Esophagus squamous epithelium (tissue), 5 donors: ENCODE data around the gene MAD1L1. TPM values are rescaled to one million over a fixed set of nuclear protein-coding genes. Genes with fewer than 3 reads are reported as not detected.

Source experiments
- DNase-seq: peaks from one replicate; lab custom pipeline; 2025; lab: John Stamatoyannopoulos, UW
- H3K27ac ChIP-seq, 4 donors: fragments of 200-600 bp; sonication (generic); one replicate each; pipeline ENCODE4 v1.5.1; 2016 to 2019; ENCODE audit warnings: mild to moderate bottlenecking in 1 of 4
- H3K27me3 ChIP-seq, 4 donors: fragments of 200-600 bp; sonication (generic); 1 replicate in 3 of 4; 2 replicates in 1 of 4; pipeline versions ENCODE4 v1.5.1 to v1.6.0; 2017 to 2021; ENCODE audit warnings: antibody characterized with exemption in 1 of 4
- H3K36me3 ChIP-seq, 3 donors: fragments of 200-600 bp; sonication (generic); one replicate each; pipeline ENCODE4 v1.5.1; 2016 to 2019
- H3K4me1 ChIP-seq, 3 donors: fragments of 200-600 bp; sonication (generic); one replicate each; pipeline ENCODE4 v1.5.1; 2017 to 2019
- H3K4me3 ChIP-seq, 4 donors: fragments of 200-600 bp; sonication (generic); 1 replicate in 3 of 4; 2 replicates in 1 of 4; pipeline ENCODE4 v1.5.1; 2016 to 2019; ENCODE audit warnings: mild to moderate bottlenecking in 2 of 4, moderate library complexity in 1 of 4
- H3K9me3 ChIP-seq, 3 donors: fragments of 200-600 bp; sonication (generic); one replicate each; pipeline ENCODE4 v1.5.1; 2016 to 2019
- CTCF ChIP-seq, 6 experiments: fragments of 450-650 bp in 4 of 6; fragments of 200-600 bp in 2 of 6; sonication (generic) in 2 of 6; IDR thresholded peaks; one replicate each; pipeline ENCODE4 v1.5.1; 2016 to 2019; ENCODE audit warnings: antibody characterized with exemption in 6 of 6, mild to moderate bottlenecking in 4 of 6, moderate library complexity in 4 of 6
- POLR2A ChIP-seq, 4 donors: fragments of 450-650 bp; IDR thresholded peaks; one replicate each; pipeline ENCODE4 v1.6.1; 2017; ENCODE audit warnings: antibody characterized with exemption in 4 of 4, mild to moderate bottlenecking in 4 of 4, moderate library complexity in 3 of 4
- WGBS, 2 donors: methylation state at CpG; one replicate each; pipeline ENCODE4 v1.1.5; 2018; 5-methylcytosine and 5-hydroxymethylcytosine counted together
- intact Hi-C: fragments of 100-400 bp; cut with DNase I; formaldehyde crosslinking; loops from one replicate; pipeline ENCODE4 v1.15.0; 2022
- total RNA-seq, 4 donors: library from RNA; depleted of rRNA; stranded (reverse); fragments of >200 nt; gene quantifications; one replicate each; pipeline ENCODE4 v1.1.0, GENCODE V29; 2016
- donor health status: DM: yes; HTN: yes; CAD: no.

The MAD1L1 gene
- total RNA-seq, 4 donors from 2014 or later: 16.6 to 40.4 (median 30.2) TPM

DNA sequence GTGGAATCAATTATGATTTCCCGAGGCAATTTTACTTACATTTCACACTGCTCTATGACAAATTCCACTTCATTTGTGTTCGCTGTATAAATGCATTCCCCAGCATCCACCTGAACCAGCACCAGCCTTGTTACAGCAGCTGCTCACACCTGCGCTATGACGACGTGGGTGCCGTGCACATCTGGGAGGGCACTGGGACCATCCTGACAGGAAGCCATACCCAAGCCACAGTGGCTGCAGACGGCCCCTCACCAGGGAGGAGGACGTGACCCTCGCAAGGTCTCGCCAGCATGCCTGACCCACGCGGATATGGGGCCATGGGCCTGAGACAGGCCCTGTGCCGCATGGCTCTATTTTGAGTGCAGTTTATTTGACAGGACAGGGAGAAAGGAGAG lies 201.3 kb downstream of the MAD1L1 start:
- intact Hi-C loops: no loop called here
- H3K27me3 ChIP-seq: no peaks in the 10 kb centered on the region
- WGBS, 2 donors: 83 to 89% methylated on average over 1 to 6 of the region's 13 CpGs
- peaks cover 0 to 13% (median 0%) of the 10 kb centered on the region in 3 donors for H3K9me3 ChIP-seq
- DNase-seq: no peak
- no peak for TF ChIP-seq CTCF (IDR thresholded peaks at IDR 0.05)
- no peak for TF ChIP-seq POLR2A (IDR thresholded peaks at IDR 0.05)
- H3K4me3 ChIP-seq: no peak overlapping the region
- no peaks in the 10 kb centered on the region for H3K4me1 ChIP-seq
- no peaks in the 10 kb centered on the region for H3K36me3 ChIP-seq
- no peak overlapping the region for H3K27ac ChIP-seq

- intact Hi-C loops: no loop called here
- no peaks in the 10 kb centered on the region for H3K36me3 ChIP-seq
- no peaks in the 10 kb centered on the region for H3K27me3 ChIP-seq
- H3K4me1 ChIP-seq: no peaks in the 10 kb centered on the region
- peaks cover 0 to 13% (median 0%) of the 10 kb centered on the region in 3 donors for H3K9me3 ChIP-seq
- no peak overlapping the region for H3K27ac ChIP-seq
- TF ChIP-seq POLR2A (IDR thresholded peaks at IDR 0.05) (no peak), CTCF (IDR thresholded peaks at IDR 0.05) (no peak)
- DNase-seq: no peak
- WGBS, 2 donors: 89 to 91% methylated on average over 21 to 30 of the region's 32 CpGs
- no peak overlapping the region for H3K4me3 ChIP-seq
These were observed 202.0 kb downstream of the MAD1L1 start for GRCh38 chr7:2030475-2031450.

DNA sequence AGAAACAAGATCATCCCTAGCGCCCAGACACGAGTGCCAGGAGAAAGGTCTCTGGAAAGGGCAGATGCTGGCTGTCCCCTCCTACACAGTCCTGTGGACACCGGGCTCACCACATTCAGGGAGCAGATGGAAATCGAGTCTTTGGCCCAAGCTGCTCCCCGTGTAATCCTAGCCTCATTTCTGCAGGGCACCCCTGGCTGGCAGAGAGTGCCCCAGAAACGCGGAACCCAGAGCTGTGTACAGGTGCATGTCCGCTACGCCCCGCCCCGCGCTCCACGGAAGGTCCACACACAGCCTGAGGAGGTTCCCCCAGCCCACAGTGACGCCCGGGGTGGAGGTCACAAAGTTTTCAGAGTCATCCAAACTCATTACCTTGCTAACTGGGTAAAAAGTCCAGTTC lies 202.8 kb downstream of the MAD1L1 start:
- no peak overlapping the region for H3K4me3 ChIP-seq
- intact Hi-C loops: no loop called here
- 89 to 93% methylated on average over 7 to 9 of the region's 15 CpGs for WGBS, 2 donors
- peaks cover 0 to 21% (median 6%) of the 10 kb centered on the region in 3 donors for H3K9me3 ChIP-seq
- no peaks in the 10 kb centered on the region for H3K36me3 ChIP-seq
- H3K27me3 ChIP-seq: no peaks in the 10 kb centered on the region
- DNase-seq: no peak
- no peak overlapping the region for H3K27ac ChIP-seq
- no peak for TF ChIP-seq CTCF (IDR thresholded peaks at IDR 0.05)
- TF ChIP-seq POLR2A (IDR thresholded peaks at IDR 0.05): no peak
- H3K4me1 ChIP-seq: no peaks in the 10 kb centered on the region

- H3K27ac ChIP-seq: no peak overlapping the region
- no peaks in the 10 kb centered on the region for H3K27me3 ChIP-seq
- TF ChIP-seq POLR2A (IDR thresholded peaks at IDR 0.05) (no peak), CTCF (IDR thresholded peaks at IDR 0.05) (no peak)
- no peak overlapping the region for H3K4me3 ChIP-seq
- no peaks in the 10 kb centered on the region for H3K36me3 ChIP-seq
- no peaks in the 10 kb centered on the region for H3K4me1 ChIP-seq
- H3K9me3 ChIP-seq: peaks cover 0 to 27% (median 6%) of the 10 kb centered on the region in 3 donors
- 76 to 92% methylated on average over 12 to 16 of the region's 16 CpGs for WGBS, 2 donors
- no peak for DNase-seq
- intact Hi-C loops: no loop called here
These were observed 203.4 kb downstream of the MAD1L1 start for GRCh38 chr7:2029211-2029905.

- DNase-seq: no peak
These were observed 204.0 kb downstream of the MAD1L1 start for GRCh38 chr7:2028733-2029132.

More at GRCh38 chr7:2028733-2029132, 204.0 kb downstream of the MAD1L1 start:
- Histone ChIP-seq H3K27ac (no peak overlapping the region), H3K36me3 (no peaks in the 10 kb centered on the region), H3K4me1 (no peaks in the 10 kb centered on the region), H3K9me3 (peaks cover 0 to 30% (median 6%) of the 10 kb centered on the region in 3 donors), H3K4me3 (no peak overlapping the region), H3K27me3 (no peaks in the 10 kb centered on the region)
- TF ChIP-seq CTCF (IDR thresholded peaks at IDR 0.05) (no peak), POLR2A (IDR thresholded peaks at IDR 0.05) (no peak)
- intact Hi-C loops: no loop called here
- 92% methylated on average over 7 of the region's 7 CpGs for WGBS, 2 donors
